Measurements from ENCODE around the gene SDK2. TPM values are rescaled to one million over a fixed set of nuclear protein-coding genes. Genes with fewer than 3 reads are reported as not detected.

The SDK2 gene
- total and polyA plus RNA-seq, 9 of the 15 experiments (the other 6 are each of a cell fraction or from before 2014, with no cell fraction given), result 0.04 TPM; not detected in 8

GRCh38 chr17:73291260-73291801, 352.9 kb downstream of the SDK2 start (continued):
- TF ChIP-seq RNF219 (CRISPR knock-in tag; IDR thresholded peaks at IDR 0.05) (no peak), IRF1 (CRISPR knock-in tag; IDR thresholded peaks at IDR 0.05; ENCODE audit: borderline replicate concordance) (no peak), SP1 (CRISPR knock-in tag; IDR thresholded peaks at IDR 0.05) (0 out of 2 replicates have a peak, but pooled peaks have one; percentile 40), ATF1 (CRISPR knock-in tag; IDR thresholded peaks at IDR 0.05) (no peak), ATF1 (tag; IDR thresholded peaks at IDR 0.05) (peak; percentile 9; the same call in 1 of the 2 replicates), MYNN (IDR thresholded peaks at IDR 0.05) (peak; percentile 72; the same call in 1 of the 2 replicates), MYNN (CRISPR knock-in tag; IDR thresholded peaks at IDR 0.05) (no peak), ZNF436 (CRISPR knock-in tag; IDR thresholded peaks at IDR 0.05) (no peak), CBX5 (IDR thresholded peaks at IDR 0.05; ENCODE audit: borderline replicate concordance, low read depth) (no peak), NR3C1 (CRISPR knock-in tag; IDR thresholded peaks at IDR 0.05) (no peak), PKNOX1 (IDR thresholded peaks at IDR 0.05) (no peak), ARID4B (CRISPR knock-in tag; IDR thresholded peaks at IDR 0.05) (no peak), ZNF551 (CRISPR knock-in tag; IDR thresholded peaks at IDR 0.05) (no peak), ZBTB26 (CRISPR knock-in tag; IDR thresholded peaks at IDR 0.05) (no peak), CBFA2T3 (IDR thresholded peaks at IDR 0.05) (no peak), ZKSCAN3 (CRISPR knock-in tag; IDR thresholded peaks at IDR 0.05) (no peak), HMBOX1 (IDR thresholded peaks at IDR 0.05) (peak; percentile 48; the same call in 1 of the 2 replicates), TCF3 (CRISPR knock-in tag; IDR thresholded peaks at IDR 0.05) (peak; percentile 28; the same call in 1 of the 2 replicates), XRCC3 (IDR thresholded peaks at IDR 0.05) (no peak), SRSF9 (IDR thresholded peaks at IDR 0.05; ENCODE audit: borderline replicate concordance, low read depth, low read length) (no peak)

All from K562 (cell line).